ENCODE measurements around the gene LRP4. TPM values are rescaled to one million over a fixed set of nuclear protein-coding genes. Genes with fewer than 3 reads are reported as not detected.

The LRP4 gene
- total and polyA plus RNA-seq, 2 of the 8 experiments (the other 6 are each of a cell fraction or from before 2014, with no cell fraction given): 5.4 to 22.1 TPM

DNA sequence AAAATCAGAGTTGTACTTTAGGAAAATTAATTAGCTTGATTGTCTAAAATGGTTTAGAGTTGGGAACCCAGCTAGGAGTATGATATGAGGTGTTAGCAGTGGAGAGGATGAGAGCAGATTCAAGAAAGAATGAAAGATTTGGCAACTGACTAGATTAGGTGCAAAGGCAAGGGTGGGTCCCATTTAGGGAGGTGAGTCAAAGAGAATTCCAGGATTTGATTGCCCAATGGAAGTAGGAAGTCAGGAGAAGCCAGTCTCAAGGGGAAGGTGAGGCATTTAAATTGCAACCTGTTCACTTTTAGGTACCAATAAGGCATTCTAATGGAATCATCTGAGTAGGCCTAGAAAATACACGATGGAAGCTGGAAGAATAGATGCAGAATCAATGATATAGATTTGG, 68.7 kb downstream of the LRP4 start:
- Histone ChIP-seq H4K5ac (ENCODE audit: insufficient read length, low read depth, low read length) (no peak overlapping the region), H3K79me2 (ENCODE audit: control insufficient read depth in 1 of 2, insufficient read depth in 2 of 2, low read length in 2 of 2) (peaks cover 4 to 10% of the 10 kb centered on the region in 2 experiments; a peak in 3 of 4 replicates), H3K18ac (ENCODE audit: extremely low read depth, low read length) (no peak overlapping the region), H2BK120ac (replicated peaks; ENCODE audit: low read depth, low read length) (no peak overlapping the region), H3K23ac (ENCODE audit: insufficient read length) (no peak overlapping the region), H2AFZ (ENCODE audit: low read length) (no peak overlapping the region), H3K36me3 (ENCODE audit: control insufficient read depth in 2 of 4, insufficient read depth in 4 of 4, low read length in 3 of 4) (peaks cover 0 to 3% (median 0%) of the 10 kb centered on the region in 4 experiments; a peak in 2 of 8 replicates), H3K56ac (replicated peaks; ENCODE audit: insufficient read length, low read depth, low read length) (no peak overlapping the region), H3K4me3 (ENCODE audit: extremely low read depth in 1 of 4, insufficient read depth in 2 of 4, low read depth in 3 of 4, low read length in 4 of 4) (no peak overlapping the region), H3K23me2 (ENCODE audit: low read depth, low read length) (peaks cover 9% of the 10 kb centered on the region), H2BK12ac (ENCODE audit: low read depth, low read length) (no peak overlapping the region), H3K9ac (replicated peaks in 1 of 4; ENCODE audit: extremely low read depth in 1 of 4, low read depth in 3 of 4, low read length in 3 of 4) (no peak overlapping the region), H2BK20ac (ENCODE audit: low read length) (no peak overlapping the region), H3K27ac (ENCODE audit: low read depth, low read length) (no peak overlapping the region), H3K4me2 (ENCODE audit: insufficient read depth in 1 of 2, low read depth in 2 of 2, low read length in 2 of 2) (no peak overlapping the region), H3K27me3 (replicated peaks in 1 of 4; ENCODE audit: control insufficient read depth in 3 of 4, extremely low read depth in 1 of 4, insufficient read depth in 3 of 4, low read length in 3 of 4) (no peaks in the 10 kb centered on the region; a peak in 1 of 7 replicates), H2BK15ac (ENCODE audit: low read length) (no peak overlapping the region), H3K9me3 (ENCODE audit: insufficient read depth in 2 of 2, low read depth in 1 of 2, low read length in 1 of 2) (peaks cover 3 to 4% of the 10 kb centered on the region in 2 experiments; a peak in 1 of 4 replicates), H2AK5ac (ENCODE audit: low read depth, low read length) (no peak overlapping the region), H3K79me1 (ENCODE audit: low read depth, low read length) (no peaks in the 10 kb centered on the region), H4K91ac (replicated peaks; ENCODE audit: insufficient read length, low read length) (no peak overlapping the region), H3K4me1 (replicated peaks in 1 of 4; ENCODE audit: control insufficient read depth in 3 of 4, insufficient read depth in 4 of 4, low read length in 3 of 4) (peaks cover 0 to 2% (median 0%) of the 10 kb centered on the region in 4 experiments; a peak in 1 of 7 replicates), H3K14ac (ENCODE audit: insufficient read length) (no peak overlapping the region), H4K8ac (ENCODE audit: extremely low read depth, insufficient read depth, low read length) (no peak overlapping the region), H4K20me1 (replicated peaks in 1 of 2; ENCODE audit: control insufficient read depth in 1 of 2, insufficient read depth in 2 of 2, low read length in 2 of 2) (no peaks in the 10 kb centered on the region), H3K4ac (replicated peaks; ENCODE audit: insufficient read length, low read depth, low read length) (no peak overlapping the region), H2BK5ac (ENCODE audit: low read depth, low read length) (no peak overlapping the region)
- DNase-seq (ENCODE audit: low read depth in 1 of 2, low spot score in 2 of 2): no peak
- TF ChIP-seq RXRA (IDR thresholded peaks at IDR 0.05; ENCODE audit: insufficient read depth, low read depth, low read length) (no peak), SP1 (IDR thresholded peaks at IDR 0.05; ENCODE audit: low read depth, low read length) (no peak), NRF1 (IDR thresholded peaks at IDR 0.05; ENCODE audit: low read depth, low read length) (no peak), SAP30 (IDR thresholded peaks at IDR 0.05; ENCODE audit: insufficient read depth, insufficient replicate concordance, low read length) (no peak), RNF2 (IDR thresholded peaks at IDR 0.05; ENCODE audit: borderline replicate concordance, low read depth, low read length, missing control alignments, poor library complexity, severe bottlenecking) (no peak), SRF (IDR thresholded peaks at IDR 0.05; ENCODE audit: low read depth, low read length) (no peak), POLR2A (IDR thresholded peaks at IDR 0.05; ENCODE audit: control extremely low read depth in 1 of 2, low read depth in 2 of 2, low read length in 2 of 2) (no peak)
- POLR2A ChIA-PET (ENCODE audit: partially characterized antibody): interaction anchor here (1.7 to 1.8 kb wide), 2 partner anchors 10 to 16 kb away, joined by 3 to 4 read pairs; no protein-coding TSS in a partner anchor
- CTCF ChIA-PET (ENCODE audit: partially characterized antibody): interaction anchor here (0.8 kb wide), 1 partner anchor 461 kb away, joined by 3 read pairs; no protein-coding TSS in a partner anchor
- no peak for FAIRE-seq
- 92% methylated on average over 1 of the region's 1 CpG; no CpG with 5 or more reads in 1 of the 2 experiments for WGBS, 2 experiments (ENCODE audit: extremely low coverage in 1 of 2, insufficient coverage in 1 of 2, insufficient read length in 1 of 2, insufficient replicate concordance in 2 of 2, low coverage in 1 of 2, low lambda C conversion rate in 2 of 2, missing lambda C conversion rate in 1 of 2)
